Osteoblast (primary cell): Measurements from ENCODE around the gene TCF23. TPM values are rescaled to one million over a fixed set of nuclear protein-coding genes. Genes with fewer than 3 reads are reported as not detected.
A peak's percentile ranks its signal among the peaks of the same experiment; 100 is the strongest.
"Not testable (repeated sequence)": the region's sequence is repeated elsewhere in the genome, so short reads cannot be mapped to it uniquely, and the experiment has no call there.

Source experiments
- DNase-seq: peaks from one replicate; pipeline ENCODE4 v3.0.0; 2011; ENCODE audit warnings: low spot score, mixed read lengths; ENCODE audit not compliant: insufficient read length; ENCODE audit errors: missing footprints
- H2AFZ ChIP-seq: 2 replicates; pipeline ENCODE4 v1.6.0; 2011; ENCODE audit warnings: mild to moderate bottlenecking, low read length
- H3K27ac ChIP-seq: 2 replicates; pipeline ENCODE4 v1.5.1; 2011; ENCODE audit warnings: mild to moderate bottlenecking, low read depth, low read length, moderate library complexity
- H3K27me3 ChIP-seq: 2 replicates; pipeline ENCODE4 v1.6.0; 2012; ENCODE audit warnings: mild to moderate bottlenecking, control low read depth, inconsistent platforms, low read length, moderate library complexity; ENCODE audit not compliant: insufficient read depth
- H3K36me3 ChIP-seq: 2 replicates; pipeline ENCODE4 v1.5.1; 2011; ENCODE audit warnings: mild to moderate bottlenecking, low read length, control low read depth, moderate library complexity; ENCODE audit not compliant: insufficient read depth
- H3K4me1 ChIP-seq: 2 replicates; pipeline ENCODE4 v1.5.1; 2011; ENCODE audit warnings: mild to moderate bottlenecking, low read length, control low read depth, moderate library complexity; ENCODE audit not compliant: insufficient read depth
- H3K4me2 ChIP-seq: 2 replicates; pipeline ENCODE4 v1.6.0; 2011; ENCODE audit warnings: mild to moderate bottlenecking, low read length; ENCODE audit not compliant: insufficient read depth
- H3K4me3 ChIP-seq: fragments of 200-600 bp; sonication (generic); 3 replicates; pipeline ENCODE4 v1.5.1; 2012; ENCODE audit warnings: mild to moderate bottlenecking, low read length, inconsistent platforms; ENCODE audit not compliant: insufficient read depth
- H3K79me2 ChIP-seq: 2 replicates; pipeline ENCODE4 v1.6.0; 2012; ENCODE audit warnings: mild to moderate bottlenecking, low read length, control low read depth, inconsistent platforms; ENCODE audit not compliant: insufficient read depth
- H3K9me3 ChIP-seq: 2 replicates; pipeline ENCODE4 v1.5.1; 2011; ENCODE audit warnings: low read depth, low read length, control low read depth
- H4K20me1 ChIP-seq: 2 replicates; pipeline ENCODE4 v1.6.0; 2012; ENCODE audit warnings: mild to moderate bottlenecking, low read length, control low read depth; ENCODE audit not compliant: insufficient read depth
- CTCF ChIP-seq: IDR thresholded peaks from 2 replicates; pipeline ENCODE4 v1.5.1; 2011; ENCODE audit warnings: mild to moderate bottlenecking, low read depth, low read length, moderate library complexity; ENCODE audit errors: extremely low read depth
- total RNA-seq: library from RNA; depleted of rRNA; stranded (reverse); fragments of >200 nt; gene quantifications from 2 replicates; pipeline ENCODE4 v1.2.3, GENCODE V29; 2012

Gene TCF23
- total RNA-seq, 1 donor = not detected

- Histone ChIP-seq H3K27ac (peak overlapping the region; percentile 90), H3K9me3 (no peaks in the 10 kb centered on the region), H3K4me1 (peaks cover 60% of the 10 kb centered on the region), H3K4me3 (no peak overlapping the region), H3K27me3 (no peaks in the 10 kb centered on the region), H3K79me2 (no peaks in the 10 kb centered on the region), H2AFZ (no peak overlapping the region), H4K20me1 (no peaks in the 10 kb centered on the region), H3K36me3 (no peaks in the 10 kb centered on the region), H3K4me2 (no peak overlapping the region)
- TF ChIP-seq CTCF = no peak
- no peak for DNase-seq
Measured at GRCh38 chr2:27186613-27187345, 38.0 kb downstream of the TCF23 start.

GRCh38 chr2:27189989-27190388 is 41.2 kb downstream of the TCF23 start:
- no peaks in the 10 kb centered on the region for H3K79me2 ChIP-seq
- no peak overlapping the region for H3K4me3 ChIP-seq
- H3K36me3 ChIP-seq = no peaks in the 10 kb centered on the region
- no peak overlapping the region for H3K4me2 ChIP-seq
- no peaks in the 10 kb centered on the region for H4K20me1 ChIP-seq
- no peak for DNase-seq
- no peak overlapping the region for H2AFZ ChIP-seq
- H3K27ac ChIP-seq = no peak overlapping the region
- no peak for TF ChIP-seq CTCF
- no peaks in the 10 kb centered on the region for H3K27me3 ChIP-seq
- H3K4me1 ChIP-seq = peaks cover 31% of the 10 kb centered on the region
- no peaks in the 10 kb centered on the region for H3K9me3 ChIP-seq

- Histone ChIP-seq H3K36me3 (no peaks in the 10 kb centered on the region), H3K4me1 (peaks cover 21% of the 10 kb centered on the region), H2AFZ (no peak overlapping the region), H3K4me3 (no peak overlapping the region), H3K27me3 (no peaks in the 10 kb centered on the region), H3K9me3 (no peaks in the 10 kb centered on the region), H4K20me1 (no peaks in the 10 kb centered on the region), H3K79me2 (no peaks in the 10 kb centered on the region), H3K4me2 (no peak overlapping the region), H3K27ac (no peak overlapping the region)
- DNase-seq = peak; percentile 78
- TF ChIP-seq CTCF = peak; percentile 86
Measured at GRCh38 chr2:27191070-27191829, 42.4 kb downstream of the TCF23 start.

- DNase-seq = peak; percentile 48
- no peaks in the 10 kb centered on the region for H4K20me1 ChIP-seq
- H3K27ac ChIP-seq = no peak overlapping the region
- no peaks in the 10 kb centered on the region for H3K79me2 ChIP-seq
- H3K27me3 ChIP-seq = no peaks in the 10 kb centered on the region
- H2AFZ ChIP-seq = no peak overlapping the region
- peak overlapping the region; percentile 3 for H3K4me2 ChIP-seq
- TF ChIP-seq CTCF = no peak
- H3K9me3 ChIP-seq = no peaks in the 10 kb centered on the region
- H3K4me1 ChIP-seq = peaks cover 3% of the 10 kb centered on the region
- H3K36me3 ChIP-seq = no peaks in the 10 kb centered on the region
- H3K4me3 ChIP-seq = no peak overlapping the region
Measured at GRCh38 chr2:27194538-27195354, 45.9 kb downstream of the TCF23 start.

- H2AFZ ChIP-seq, H4K20me1 ChIP-seq, DNase-seq, H3K4me3 ChIP-seq, H3K79me2 ChIP-seq, H3K4me1 ChIP-seq, H3K9me3 ChIP-seq, H3K27me3 ChIP-seq, H3K36me3 ChIP-seq, H3K27ac ChIP-seq, H3K4me2 ChIP-seq: not testable (repeated sequence)
Measured at GRCh38 chr2:27195799-27196198, 47.0 kb downstream of the TCF23 start.
